Measurements from ENCODE around the gene TTLL6.

The TTLL6 gene

GRCh38 chr17:48754500-48755261 is 62.3 kb downstream of the TTLL6 start:
- no peak for DNase-seq (ENCODE audit: low read depth, low spot score)
- in situ Hi-C loops (cut with HindIII; ENCODE audit: low sequenced_read_pairs): no loop called here
- no peak for TF ChIP-seq CTCF (IDR thresholded peaks at IDR 0.05; ENCODE audit: low read depth, low read length)
- H3K4me3 ChIP-seq (ENCODE audit: low read depth, low read length): no peak overlapping the region

- no peak overlapping the region for H3K4me3 ChIP-seq (ENCODE audit: low read depth, low read length)
- DNase-seq (ENCODE audit: low read depth, low spot score): no peak
- in situ Hi-C loops (cut with HindIII; ENCODE audit: low sequenced_read_pairs): no loop called here
- no peak for TF ChIP-seq CTCF (IDR thresholded peaks at IDR 0.05; ENCODE audit: low read depth, low read length)
These were observed 63.1 kb downstream of the TTLL6 start for GRCh38 chr17:48753794-48754499.

- no peak for TF ChIP-seq CTCF (IDR thresholded peaks at IDR 0.05; ENCODE audit: low read depth, low read length)
- no peak for DNase-seq (ENCODE audit: low read depth, low spot score)
- in situ Hi-C loops (cut with HindIII; ENCODE audit: low sequenced_read_pairs): no loop called here
- H3K4me3 ChIP-seq (ENCODE audit: low read depth, low read length): no peak overlapping the region
These were observed 64.4 kb downstream of the TTLL6 start for GRCh38 chr17:48752399-48753288.

GRCh38 chr17:48751733-48752398 is 65.2 kb downstream of the TTLL6 start:
- DNase-seq (ENCODE audit: low read depth, low spot score): no peak
- no peak overlapping the region for H3K4me3 ChIP-seq (ENCODE audit: low read depth, low read length)
- in situ Hi-C loops (cut with HindIII; ENCODE audit: low sequenced_read_pairs): no loop called here
- no peak for TF ChIP-seq CTCF (IDR thresholded peaks at IDR 0.05; ENCODE audit: low read depth, low read length)

GRCh38 chr17:48751172-48751571 is 65.9 kb downstream of the TTLL6 start:
- TF ChIP-seq CTCF (IDR thresholded peaks at IDR 0.05; ENCODE audit: low read depth, low read length): no peak
- DNase-seq (ENCODE audit: low read depth, low spot score): no peak
- no peak overlapping the region for H3K4me3 ChIP-seq (ENCODE audit: low read depth, low read length)
- in situ Hi-C loops (cut with HindIII; ENCODE audit: low sequenced_read_pairs): no loop called here

All from astrocyte of the spinal cord (primary cell).